Activated B cell treated with CpG ODN at 0.5 μM for 24 hours (primary cell): ENCODE results near the gene IFNA13. TPM values are rescaled to one million over a fixed set of nuclear protein-coding genes. Genes with fewer than 3 reads are reported as not detected.

Experiments used
- ATAC-seq: fragments of 200-7000 bp; cut with Tn5 transposase; one replicate; pipeline ENCODE4 v1.10.0; 2021; ENCODE audit warnings: low read depth, mild to moderate bottlenecking, moderate library complexity
- CTCF ChIA-PET: fragments of 350-600 bp; sonication (Branson Sonifier 250); formaldehyde crosslinking; loops from one replicate; lab custom pipeline; 2021; ENCODE audit warnings: antibody characterized with exemption; lab: Charles Lee
- POLR2A ChIA-PET: fragments of 350-600 bp; sonication (Branson Sonifier 250); formaldehyde crosslinking; loops from one replicate; lab custom pipeline; 2021; ENCODE audit warnings: antibody characterized with exemption; lab: Charles Lee
- DNase-seq: peaks from one replicate; pipeline ENCODE4 v3.0.0; 2022
- H3K27ac Mint-ChIP-seq: one replicate; pipeline ENCODE4 v1.8.0; 2020; ENCODE audit warnings: mixed read lengths
- H3K27me3 Mint-ChIP-seq: one replicate; pipeline ENCODE4 v1.8.0; 2021; ENCODE audit warnings: mixed read lengths
- H3K36me3 Mint-ChIP-seq: one replicate; pipeline ENCODE4 v1.8.0; 2021; ENCODE audit warnings: low read depth, mixed read lengths
- H3K4me1 Mint-ChIP-seq: one replicate; pipeline ENCODE4 v1.8.0; 2021; ENCODE audit warnings: mixed read lengths
- H3K4me3 Mint-ChIP-seq: one replicate; pipeline ENCODE4 v1.8.0; 2020; ENCODE audit warnings: mild to moderate bottlenecking, mixed read lengths
- H3K9me3 Mint-ChIP-seq: one replicate; pipeline ENCODE4 v1.8.0; 2020; ENCODE audit warnings: mixed read lengths
- intact Hi-C: fragments of 100-400 bp; cut with micrococcal nuclease; formaldehyde crosslinking; loops from one replicate; pipeline ENCODE4 v1.15.1; 2024
- total RNA-seq: library from RNA; stranded (reverse); gene quantifications from 2 replicates; pipeline ENCODE4 v1.2.3, GENCODE V29; 2022
- TF ChIP-seq, protein P1 (sequence below): fragments of 200-600 bp; IDR thresholded peaks from one replicate; pipeline ENCODE4 v1.8.0; 2022; ENCODE audit warnings: antibody characterized with exemption, mild to moderate bottlenecking

Gene IFNA13
- total RNA-seq, 1 donor from 2014 or later = not detected

- Mint-ChIP-seq H3K36me3 (no peaks in the 10 kb centered on the region), H3K4me1 (peaks cover 10% of the 10 kb centered on the region), H3K4me3 (no peak overlapping the region), H3K27me3 (peaks cover 20% of the 10 kb centered on the region), H3K27ac (no peak overlapping the region), H3K9me3 (peaks cover 9% of the 10 kb centered on the region)
- ATAC-seq = peak; percentile 34
- POLR2A ChIA-PET = no interaction called here
- TF ChIP-seq, protein P1, sequence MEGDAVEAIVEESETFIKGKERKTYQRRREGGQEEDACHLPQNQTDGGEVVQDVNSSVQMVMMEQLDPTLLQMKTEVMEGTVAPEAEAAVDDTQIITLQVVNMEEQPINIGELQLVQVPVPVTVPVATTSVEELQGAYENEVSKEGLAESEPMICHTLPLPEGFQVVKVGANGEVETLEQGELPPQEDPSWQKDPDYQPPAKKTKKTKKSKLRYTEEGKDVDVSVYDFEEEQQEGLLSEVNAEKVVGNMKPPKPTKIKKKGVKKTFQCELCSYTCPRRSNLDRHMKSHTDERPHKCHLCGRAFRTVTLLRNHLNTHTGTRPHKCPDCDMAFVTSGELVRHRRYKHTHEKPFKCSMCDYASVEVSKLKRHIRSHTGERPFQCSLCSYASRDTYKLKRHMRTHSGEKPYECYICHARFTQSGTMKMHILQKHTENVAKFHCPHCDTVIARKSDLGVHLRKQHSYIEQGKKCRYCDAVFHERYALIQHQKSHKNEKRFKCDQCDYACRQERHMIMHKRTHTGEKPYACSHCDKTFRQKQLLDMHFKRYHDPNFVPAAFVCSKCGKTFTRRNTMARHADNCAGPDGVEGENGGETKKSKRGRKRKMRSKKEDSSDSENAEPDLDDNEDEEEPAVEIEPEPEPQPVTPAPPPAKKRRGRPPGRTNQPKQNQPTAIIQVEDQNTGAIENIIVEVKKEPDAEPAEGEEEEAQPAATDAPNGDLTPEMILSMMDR = no peak
- DNase-seq = no peak
- CTCF ChIA-PET = interaction anchor here (0.9 kb wide), 1 partner anchor 23 kb away, joined by 3 read pairs; no protein-coding TSS in a partner anchor
- intact Hi-C loops = no loop called here
Measured at GRCh38 chr9:21357479-21358460, 10.1 kb downstream of the IFNA13 start.

- H3K4me1 Mint-ChIP-seq = no peaks in the 10 kb centered on the region
- ATAC-seq (no peak), DNase-seq (no peak)
- TF ChIP-seq, protein P1 = no peak
- H3K27ac Mint-ChIP-seq = no peak within 1 kb of the TSS
- no peak within 1 kb of the TSS for H3K4me3 Mint-ChIP-seq
- POLR2A ChIA-PET = no interaction called here
- H3K9me3 Mint-ChIP-seq = peaks cover 9% of the 10 kb centered on the region
- CTCF ChIA-PET = no interaction called here
- peaks cover 41% of the 10 kb centered on the region for H3K27me3 Mint-ChIP-seq
- intact Hi-C loops = no loop called here
- H3K36me3 Mint-ChIP-seq = no peaks in the 10 kb centered on the region
Measured at GRCh38 chr9:21350787-21351186, 17.1 kb downstream of the IFNA13 start, which contains the start of gene IFNA6. Gene IFNA6, minus strand, starts transcription at chr9:21350887. Its CDS starts 0 bp downstream, at chr9:21350887.

- Mint-ChIP-seq H3K4me1 (peaks cover 6% of the 10 kb centered on the region), H3K36me3 (no peaks in the 10 kb centered on the region), H3K27me3 (peaks cover 44% of the 10 kb centered on the region), H3K9me3 (no peaks in the 10 kb centered on the region), H3K4me3 (no peak overlapping the region), H3K27ac (no peak overlapping the region)
- TF ChIP-seq, protein P1 = no peak
- intact Hi-C loops = no loop called here
- ATAC-seq (no peak), DNase-seq (no peak)
- ChIA-PET CTCF (no interaction called here), POLR2A (no interaction called here)
Measured at GRCh38 chr9:21348430-21348970, 19.4 kb downstream of the IFNA13 start.

GRCh38 chr9:21340735-21341134 lies 27.1 kb downstream of the IFNA13 start:
- Mint-ChIP-seq H3K36me3 (no peaks in the 10 kb centered on the region), H3K27me3 (peaks cover 49% of the 10 kb centered on the region), H3K27ac (no peak overlapping the region), H3K4me1 (peaks cover 10% of the 10 kb centered on the region), H3K4me3 (no peak overlapping the region), H3K9me3 (no peaks in the 10 kb centered on the region)
- ChIA-PET POLR2A (no interaction called here), CTCF (interaction anchor here (1.1 to 1.3 kb wide), 2 partner anchors 11 to 55 kb away, joined by 3 to 5 read pairs; no protein-coding TSS in a partner anchor)
- DNase-seq (no peak), ATAC-seq (no peak)
- TF ChIP-seq, protein P1 = no peak
- intact Hi-C loops = no loop called here

DNA sequence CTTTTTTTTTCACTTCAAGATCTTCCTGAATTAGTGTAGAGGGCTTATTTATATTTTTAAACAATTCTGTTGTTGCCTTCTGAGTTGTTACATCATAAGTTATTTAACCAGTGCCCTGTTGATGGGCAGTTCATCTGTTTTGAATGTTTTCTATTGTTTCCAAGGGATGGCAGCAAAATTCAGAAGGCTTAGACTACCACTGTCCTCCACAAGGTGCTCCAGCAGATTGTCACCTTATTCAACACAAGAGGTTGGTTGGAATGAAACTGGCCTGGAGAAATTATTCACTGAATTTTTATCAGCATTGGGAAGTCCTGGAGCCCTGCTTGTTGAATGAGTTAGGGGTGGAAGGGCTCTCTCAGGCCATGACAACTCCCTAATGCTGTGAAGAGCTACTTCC lies 31.4 kb downstream of the IFNA13 start:
- ChIA-PET POLR2A (no interaction called here), CTCF (interaction anchor here (1.1 to 1.2 kb wide), 2 partner anchors 10 to 59 kb away, joined by 5 to 6 read pairs; no protein-coding TSS in a partner anchor)
- Mint-ChIP-seq H3K9me3 (no peaks in the 10 kb centered on the region), H3K4me1 (peaks cover 38% of the 10 kb centered on the region), H3K27me3 (peaks cover 15% of the 10 kb centered on the region), H3K27ac (no peak overlapping the region), H3K36me3 (peaks cover 18% of the 10 kb centered on the region), H3K4me3 (no peak overlapping the region)
- TF ChIP-seq, protein P1 = no peak
- DNase-seq (no peak), ATAC-seq (no peak)
- intact Hi-C loops = loop anchor here (5.0 to 10.0 kb wide), 3 partner anchors 139 to 661 kb away; partner anchors contain the start of gene FOCAD
